ENCODE results near the gene AMY1C.
"Not testable (repeated sequence)": the region's sequence is repeated elsewhere in the genome, so short reads cannot be mapped to it uniquely, and the experiment has no call there.

The AMY1C gene

DNA sequence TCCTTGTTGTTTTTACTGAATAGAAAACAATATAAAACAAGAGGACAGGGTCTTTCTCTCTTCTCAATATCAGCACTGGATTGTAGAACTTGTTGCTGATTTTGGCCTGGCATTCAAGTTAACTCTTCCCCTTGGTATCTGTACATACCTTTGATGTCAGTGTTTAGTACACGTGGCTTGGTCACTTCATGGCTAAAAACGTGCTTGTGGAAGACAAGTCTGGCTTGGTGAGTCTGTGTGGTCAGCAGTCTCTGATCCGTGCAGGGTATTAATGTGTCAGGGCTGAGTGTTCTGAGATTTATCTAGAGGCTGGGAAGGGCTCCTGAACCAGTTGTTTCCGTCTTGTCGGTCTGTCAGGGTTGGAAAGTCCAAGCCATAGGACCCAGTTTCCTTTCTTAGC lies at the start of gene AMY1C:
TSS of gene AMY1C (plus strand) at position 301 of the 400 bp plus-strand sequence. CDS start 572 bp downstream, outside the sequence.
- not testable (repeated sequence) for DNase-seq (ENCODE audit: low read depth in 2 of 2)

DNA sequence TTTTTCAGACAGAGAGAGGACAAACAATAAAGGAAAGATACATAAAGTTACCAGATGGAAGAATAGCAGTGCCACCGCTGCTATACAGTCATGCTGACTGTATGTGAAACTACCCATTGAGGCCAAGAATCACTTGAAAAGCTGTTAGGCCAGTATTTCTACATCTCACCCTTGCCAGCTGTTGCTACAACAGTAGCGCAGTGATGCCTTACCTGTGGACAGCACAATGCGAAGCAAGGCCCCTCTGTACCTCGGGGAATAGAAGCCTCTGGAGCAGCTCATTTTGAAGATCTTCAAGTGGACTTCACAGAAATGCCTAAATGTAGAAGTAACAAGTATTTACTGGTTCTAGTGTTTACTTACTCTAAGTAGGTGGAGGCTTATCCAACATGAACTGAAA lies 49.0 kb upstream of the AMY1C start:
- DNase-seq (ENCODE audit: low read depth in 2 of 2): not testable (repeated sequence)

DNA sequence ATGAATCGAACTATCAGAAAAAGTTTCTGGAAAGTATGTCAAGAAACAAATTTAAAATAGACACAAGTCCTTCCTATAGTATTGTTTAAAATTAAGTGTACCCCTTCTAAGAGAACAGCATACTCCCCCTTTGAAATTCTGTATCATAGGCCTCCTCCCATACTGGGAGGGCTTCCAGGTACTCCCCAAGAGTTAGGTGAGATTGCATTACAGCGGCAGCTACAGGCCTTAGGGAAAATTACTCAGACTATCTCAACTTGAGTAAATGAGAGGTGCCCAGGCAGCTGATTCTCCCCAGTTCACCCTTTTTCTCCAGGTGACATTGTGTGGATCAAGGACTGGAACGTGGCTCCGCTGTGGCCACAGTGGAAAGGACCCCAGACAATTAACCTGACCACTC lies 48.4 kb upstream of the AMY1C start:
- DNase-seq (ENCODE audit: low read depth in 2 of 2): not testable (repeated sequence)

DNA sequence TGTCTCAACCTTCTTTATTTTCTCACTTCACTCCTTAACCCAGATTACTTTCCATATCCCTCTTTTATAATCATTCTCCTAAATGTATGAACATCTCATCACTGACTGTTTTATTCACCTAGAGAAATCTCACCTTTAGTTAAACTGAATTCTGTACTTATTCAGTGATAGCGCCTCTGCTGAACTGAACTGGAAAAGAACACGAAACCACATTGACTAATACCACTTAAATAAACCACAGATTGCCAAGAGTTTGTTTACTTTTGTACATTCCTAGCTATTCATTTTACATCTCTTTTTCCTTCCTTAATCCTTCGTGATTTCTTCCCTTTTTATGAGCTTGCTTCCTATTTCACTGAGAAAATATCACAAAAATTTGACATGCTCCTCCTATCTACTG lies 42.0 kb upstream of the AMY1C start:
- not testable (repeated sequence) for DNase-seq (ENCODE audit: low read depth in 2 of 2)

DNA sequence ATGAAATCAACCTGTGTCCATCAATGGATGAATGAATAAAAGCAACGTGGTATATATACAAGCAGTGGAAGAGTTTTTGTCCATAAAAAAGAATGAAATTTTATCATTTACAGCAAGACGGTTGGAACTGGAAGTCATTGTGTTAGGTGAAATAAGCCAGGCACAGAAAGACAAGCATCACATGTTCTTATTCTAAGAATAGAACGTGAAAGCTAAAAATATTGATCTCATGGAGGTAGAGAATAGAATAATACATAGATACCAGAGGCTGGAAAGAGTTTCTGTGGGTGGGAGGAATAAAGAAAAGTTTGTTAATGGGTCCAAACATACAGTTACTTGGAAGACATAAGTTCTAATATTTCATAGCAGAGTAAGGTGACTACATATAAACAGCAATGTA lies 39.3 kb upstream of the AMY1C start:
- not testable (repeated sequence) for DNase-seq (ENCODE audit: low read depth in 2 of 2)

DNA sequence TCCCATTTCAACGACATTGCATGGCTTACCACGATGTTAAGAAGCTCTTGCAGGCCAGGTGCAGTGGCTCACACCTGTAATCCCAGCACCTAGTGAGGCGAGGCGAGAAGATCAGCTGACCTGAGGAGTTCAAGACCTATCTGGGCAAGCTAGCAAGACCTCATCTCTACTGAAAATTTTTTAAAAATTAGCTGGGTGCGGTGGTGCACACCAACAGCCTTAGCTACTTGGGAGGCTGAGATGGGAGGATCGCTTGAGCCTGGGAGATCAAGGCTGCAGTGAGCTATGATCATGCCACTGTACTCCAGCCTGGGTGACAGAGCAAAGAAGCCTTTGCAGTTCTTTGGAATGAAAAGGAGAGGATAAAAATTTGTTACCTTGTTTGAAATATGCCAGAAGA lies 32.3 kb upstream of the AMY1C start:
- not testable (repeated sequence) for DNase-seq (ENCODE audit: low read depth in 2 of 2)

DNA sequence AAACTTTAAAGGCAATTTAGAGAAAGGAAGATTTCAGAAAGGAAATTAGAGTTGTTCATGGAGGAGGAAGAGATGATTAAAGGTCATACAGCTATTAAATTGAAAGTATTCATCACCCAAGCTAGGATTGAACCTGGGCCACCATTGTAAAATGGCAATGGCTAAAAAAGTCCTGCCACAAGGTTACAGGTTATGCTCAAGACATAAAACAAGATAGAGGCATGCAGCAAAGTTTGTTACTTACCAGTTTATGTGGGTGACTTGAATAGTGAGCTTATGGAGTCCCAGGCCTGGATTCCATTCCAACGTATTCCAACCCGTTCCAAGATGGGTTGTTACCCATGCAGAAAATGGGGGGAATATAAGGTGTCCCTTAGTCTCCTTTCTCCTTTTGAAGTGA lies 28.2 kb upstream of the AMY1C start:
- DNase-seq (ENCODE audit: low read depth in 2 of 2): not testable (repeated sequence)

DNA sequence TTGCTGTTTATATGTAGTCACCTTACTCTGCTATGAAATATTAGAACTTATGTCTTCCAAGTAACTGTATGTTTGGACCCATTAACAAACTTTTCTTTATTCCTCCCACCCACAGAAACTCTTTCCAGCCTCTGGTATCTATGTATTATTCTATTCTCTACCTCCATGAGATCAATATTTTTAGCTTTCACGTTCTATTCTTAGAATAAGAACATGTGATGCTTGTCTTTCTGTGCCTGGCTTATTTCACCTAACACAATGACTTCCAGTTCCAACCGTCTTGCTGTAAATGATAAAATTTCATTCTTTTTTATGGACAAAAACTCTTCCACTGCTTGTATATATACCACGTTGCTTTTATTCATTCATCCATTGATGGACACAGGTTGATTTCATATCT lies 14.4 kb upstream of the AMY1C start:
- DNase-seq (ENCODE audit: low read depth in 2 of 2): not testable (repeated sequence)

DNA sequence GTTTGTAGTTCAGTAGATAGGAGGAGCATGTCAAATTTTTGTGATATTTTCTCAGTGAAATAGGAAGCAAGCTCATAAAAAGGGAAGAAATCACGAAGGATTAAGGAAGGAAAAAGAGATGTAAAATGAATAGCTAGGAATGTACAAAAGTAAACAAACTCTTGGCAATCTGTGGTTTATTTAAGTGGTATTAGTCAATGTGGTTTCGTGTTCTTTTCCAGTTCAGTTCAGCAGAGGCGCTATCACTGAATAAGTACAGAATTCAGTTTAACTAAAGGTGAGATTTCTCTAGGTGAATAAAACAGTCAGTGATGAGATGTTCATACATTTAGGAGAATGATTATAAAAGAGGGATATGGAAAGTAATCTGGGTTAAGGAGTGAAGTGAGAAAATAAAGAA lies 11.7 kb upstream of the AMY1C start:
- not testable (repeated sequence) for DNase-seq (ENCODE audit: low read depth in 2 of 2)

DNA sequence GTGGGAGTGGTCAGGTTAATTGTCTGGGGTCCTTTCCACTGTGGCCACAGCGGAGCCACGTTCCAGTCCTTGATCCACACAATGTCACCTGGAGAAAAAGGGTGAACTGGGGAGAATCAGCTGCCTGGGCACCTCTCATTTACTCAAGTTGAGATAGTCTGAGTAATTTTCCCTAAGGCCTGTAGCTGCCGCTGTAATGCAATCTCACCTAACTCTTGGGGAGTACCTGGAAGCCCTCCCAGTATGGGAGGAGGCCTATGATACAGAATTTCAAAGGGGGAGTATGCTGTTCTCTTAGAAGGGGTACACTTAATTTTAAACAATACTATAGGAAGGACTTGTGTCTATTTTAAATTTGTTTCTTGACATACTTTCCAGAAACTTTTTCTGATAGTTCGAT lies 5.2 kb upstream of the AMY1C start:
- not testable (repeated sequence) for DNase-seq (ENCODE audit: low read depth in 2 of 2)

DNA sequence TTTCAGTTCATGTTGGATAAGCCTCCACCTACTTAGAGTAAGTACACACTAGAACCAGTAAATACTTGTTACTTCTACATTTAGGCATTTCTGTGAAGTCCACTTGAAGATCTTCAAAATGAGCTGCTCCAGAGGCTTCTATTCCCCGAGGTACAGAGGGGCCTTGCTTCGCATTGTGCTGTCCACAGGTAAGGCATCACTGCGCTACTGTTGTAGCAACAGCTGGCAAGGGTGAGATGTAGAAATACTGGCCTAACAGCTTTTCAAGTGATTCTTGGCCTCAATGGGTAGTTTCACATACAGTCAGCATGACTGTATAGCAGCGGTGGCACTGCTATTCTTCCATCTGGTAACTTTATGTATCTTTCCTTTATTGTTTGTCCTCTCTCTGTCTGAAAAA lies 4.7 kb upstream of the AMY1C start:
- not testable (repeated sequence) for DNase-seq (ENCODE audit: low read depth in 2 of 2)

DNA sequence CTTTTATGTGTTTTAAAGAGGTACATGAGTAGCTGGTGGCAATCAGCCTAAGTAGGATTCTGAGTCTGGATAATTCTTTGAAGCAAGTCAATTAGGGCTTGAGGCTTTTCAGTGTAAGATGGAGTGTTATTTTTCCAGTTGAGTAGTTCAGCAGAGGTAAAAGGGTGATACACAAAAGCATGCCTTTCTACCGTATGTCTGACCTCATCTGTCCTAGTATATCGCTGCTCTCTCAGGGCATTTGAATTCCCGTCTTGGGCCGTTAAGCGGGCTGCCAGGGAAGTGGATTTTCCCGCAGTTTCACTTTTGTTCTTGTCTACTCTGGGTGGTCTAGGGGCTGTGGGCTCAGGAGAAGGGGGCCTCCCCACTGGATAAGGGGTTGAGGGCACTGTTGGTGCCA lies 1.4 kb upstream of the AMY1C start:
- DNase-seq (ENCODE audit: low read depth in 2 of 2): not testable (repeated sequence)

DNA sequence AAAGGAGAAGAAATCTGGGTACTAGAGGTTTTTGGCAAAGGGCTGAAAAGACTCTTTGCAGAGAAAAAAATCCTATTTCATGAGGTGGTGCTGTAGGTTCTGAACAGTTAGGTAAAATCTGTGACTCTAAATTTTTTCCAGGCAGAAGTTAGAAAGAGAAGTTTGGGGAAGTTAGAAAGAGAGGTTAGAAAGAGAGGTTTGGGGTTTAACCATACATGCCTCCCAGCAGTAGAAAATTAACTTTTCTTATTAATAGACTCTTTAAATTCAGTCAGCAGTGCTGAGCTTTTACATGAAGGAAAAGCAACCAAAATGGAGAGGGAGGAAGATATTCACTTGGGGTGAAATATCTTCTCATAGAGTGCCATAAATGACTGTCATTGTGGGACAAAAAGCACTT lies 12.2 kb downstream of the AMY1C start:
- DNase-seq (ENCODE audit: low read depth in 2 of 2): no peak

DNA sequence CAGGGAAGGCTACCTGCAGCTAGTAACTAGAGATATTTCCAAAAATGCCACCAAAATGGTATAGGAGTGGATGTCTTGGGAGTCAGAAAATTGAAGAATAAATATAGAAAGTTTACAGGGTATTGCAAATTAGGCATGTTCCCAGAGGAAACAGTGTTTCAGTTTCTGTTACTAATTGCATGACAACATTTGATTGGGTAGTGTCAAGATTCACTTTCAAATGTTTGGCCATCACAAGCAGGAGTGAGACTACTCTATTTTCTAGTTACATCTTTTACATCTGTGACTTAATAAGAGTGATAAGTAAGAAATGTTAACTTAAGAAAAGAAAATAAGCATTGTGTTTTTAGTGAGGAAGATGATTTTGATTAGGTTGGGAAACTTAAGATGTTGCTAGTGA lies 30.2 kb downstream of the AMY1C start:
- no peak for DNase-seq (ENCODE audit: low read depth in 2 of 2)

DNA sequence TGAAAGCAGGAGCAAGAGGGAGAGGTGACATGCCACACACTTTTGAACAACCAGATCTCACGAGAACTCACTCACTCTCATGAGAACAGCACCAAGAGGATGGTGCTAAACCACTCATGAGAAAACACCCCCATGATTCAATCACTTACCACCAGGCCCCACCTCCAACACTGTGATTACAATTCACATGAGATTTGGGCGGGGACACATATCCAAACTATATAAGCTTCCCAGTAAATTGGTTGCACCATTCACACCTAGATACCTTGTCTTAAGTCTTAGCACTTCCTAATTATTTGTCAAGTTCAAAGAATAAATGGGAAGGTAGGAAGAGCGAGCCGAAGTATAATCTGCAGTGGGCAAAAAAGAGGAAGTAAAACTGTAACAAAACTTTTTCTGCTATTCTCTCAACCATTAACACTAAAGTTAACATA lies 34.3 kb downstream of the AMY1C start:
- no peak for DNase-seq (ENCODE audit: low read depth in 2 of 2)

DNA sequence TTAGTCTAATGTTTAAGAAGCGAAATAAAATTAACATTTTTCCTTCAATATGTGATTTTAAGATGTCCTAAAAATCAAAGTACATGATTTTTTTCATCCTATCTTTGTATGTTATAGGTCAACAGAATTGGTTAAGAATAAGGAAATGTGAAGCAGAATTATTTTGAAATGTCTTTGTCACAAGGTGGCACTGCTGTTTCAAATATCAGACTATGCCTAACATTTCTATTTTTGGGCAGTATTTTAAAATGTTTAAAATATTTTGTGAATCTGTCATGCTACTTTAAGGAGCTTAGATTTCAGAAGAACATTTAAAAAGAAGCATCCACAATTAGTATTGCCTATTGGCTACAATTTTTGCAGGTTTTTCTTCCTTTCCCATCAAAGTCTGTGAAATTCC lies 38.7 kb downstream of the AMY1C start:
- DNase-seq (ENCODE audit: low read depth in 2 of 2): no peak

DNA sequence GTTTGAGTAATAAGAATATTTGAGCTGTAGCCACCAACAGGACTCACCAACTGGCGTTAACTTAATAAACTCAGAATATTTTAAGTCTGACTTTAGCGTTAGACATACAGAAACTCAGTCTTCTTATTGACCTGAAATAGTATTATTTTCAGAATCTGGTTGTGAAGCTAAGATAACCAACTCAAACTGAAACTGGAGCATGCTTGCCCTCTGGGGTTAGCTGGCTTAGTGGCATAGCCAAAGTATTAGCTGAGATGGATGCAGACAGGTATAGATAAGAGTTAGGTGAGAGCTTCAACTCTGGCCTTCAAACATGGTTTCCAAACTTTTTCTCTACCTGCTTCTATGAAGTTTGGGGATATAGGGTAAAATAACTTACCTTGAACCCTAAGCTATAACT lies 40.5 kb downstream of the AMY1C start:
- DNase-seq (ENCODE audit: low read depth in 2 of 2): no peak

Data from stimulated activated CD8-positive, alpha-beta memory T cell treated with anti-CD3 and anti-CD28 coated beads, Interleukin-2, amount 100 ng/mL, for 1 hour (primary cell).